ENCODE data around the gene TRAF3IP3. TPM values are rescaled to one million over a fixed set of nuclear protein-coding genes. Genes with fewer than 3 reads are reported as not detected.
"Not testable (repeated sequence)": the region's sequence is repeated elsewhere in the genome, so short reads cannot be mapped to it uniquely, and the experiment has no call there.

Gene TRAF3IP3
- total RNA-seq, 1 experiment from 2014 or later: not detected

DNA sequence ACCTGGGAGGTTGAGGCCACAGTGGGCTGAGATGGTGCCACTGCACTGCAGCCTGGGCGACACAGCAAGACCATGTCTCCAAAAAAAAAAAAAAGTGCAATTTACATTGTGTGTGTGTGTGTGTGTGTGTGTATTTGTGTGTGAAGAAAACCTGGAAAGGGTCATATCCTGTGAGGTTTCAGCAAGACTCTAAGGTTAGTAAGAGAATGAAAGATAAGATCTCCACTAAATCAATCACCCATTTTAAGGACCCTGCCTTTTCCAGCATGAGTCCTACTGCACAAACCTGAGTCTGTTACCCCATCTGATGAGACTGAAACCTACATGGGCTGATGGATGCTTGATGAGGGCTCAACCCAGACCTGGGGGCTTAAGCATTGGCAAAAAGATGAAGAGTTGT is 33.4 kb downstream of the TRAF3IP3 start:
- Histone ChIP-seq H3K4me1 (replicated peaks; ENCODE audit: insufficient read depth) (peaks cover 7% of the 10 kb centered on the region), H3K4me3 (no peak overlapping the region), H3K27ac (no peak overlapping the region), H3K79me2 (ENCODE audit: low read depth) (no peaks in the 10 kb centered on the region), H2AFZ (no peak overlapping the region), H4K20me1 (ENCODE audit: insufficient read depth) (no peaks in the 10 kb centered on the region), H3K4me2 (no peak overlapping the region), H3F3A (ENCODE audit: insufficient read depth, low read depth) (peaks cover 11% of the 10 kb centered on the region; the same call in 1 of the 2 replicates), H3K9me3 (ENCODE audit: insufficient read depth, low read depth) (peaks cover 4% of the 10 kb centered on the region; the same call in 1 of the 2 replicates), H3K27me3 (ENCODE audit: insufficient read depth, low read depth) (no peaks in the 10 kb centered on the region), H3K36me3 (ENCODE audit: low read depth) (peaks cover 39% of the 10 kb centered on the region), H3K9me2 (ENCODE audit: insufficient read depth) (no peaks in the 10 kb centered on the region)
- ChIA-PET CTCF (no interaction called here), POLR2A (ENCODE audit: unreplicated experiment) (no interaction called here)
- TF ChIP-seq EZH2 (IDR thresholded peaks at IDR 0.05; ENCODE audit: low read depth): no peak
- TF ChIP-seq, protein P1, sequence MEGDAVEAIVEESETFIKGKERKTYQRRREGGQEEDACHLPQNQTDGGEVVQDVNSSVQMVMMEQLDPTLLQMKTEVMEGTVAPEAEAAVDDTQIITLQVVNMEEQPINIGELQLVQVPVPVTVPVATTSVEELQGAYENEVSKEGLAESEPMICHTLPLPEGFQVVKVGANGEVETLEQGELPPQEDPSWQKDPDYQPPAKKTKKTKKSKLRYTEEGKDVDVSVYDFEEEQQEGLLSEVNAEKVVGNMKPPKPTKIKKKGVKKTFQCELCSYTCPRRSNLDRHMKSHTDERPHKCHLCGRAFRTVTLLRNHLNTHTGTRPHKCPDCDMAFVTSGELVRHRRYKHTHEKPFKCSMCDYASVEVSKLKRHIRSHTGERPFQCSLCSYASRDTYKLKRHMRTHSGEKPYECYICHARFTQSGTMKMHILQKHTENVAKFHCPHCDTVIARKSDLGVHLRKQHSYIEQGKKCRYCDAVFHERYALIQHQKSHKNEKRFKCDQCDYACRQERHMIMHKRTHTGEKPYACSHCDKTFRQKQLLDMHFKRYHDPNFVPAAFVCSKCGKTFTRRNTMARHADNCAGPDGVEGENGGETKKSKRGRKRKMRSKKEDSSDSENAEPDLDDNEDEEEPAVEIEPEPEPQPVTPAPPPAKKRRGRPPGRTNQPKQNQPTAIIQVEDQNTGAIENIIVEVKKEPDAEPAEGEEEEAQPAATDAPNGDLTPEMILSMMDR (conservative IDR thresholded peaks at IDR 0.05): no peak
- no peak for DNase-seq
- intact Hi-C loops (cut with micrococcal nuclease; ENCODE audit: unreplicated experiment): no loop called here
- BruUV-seq (replicated peaks): no TSS peak

DNA sequence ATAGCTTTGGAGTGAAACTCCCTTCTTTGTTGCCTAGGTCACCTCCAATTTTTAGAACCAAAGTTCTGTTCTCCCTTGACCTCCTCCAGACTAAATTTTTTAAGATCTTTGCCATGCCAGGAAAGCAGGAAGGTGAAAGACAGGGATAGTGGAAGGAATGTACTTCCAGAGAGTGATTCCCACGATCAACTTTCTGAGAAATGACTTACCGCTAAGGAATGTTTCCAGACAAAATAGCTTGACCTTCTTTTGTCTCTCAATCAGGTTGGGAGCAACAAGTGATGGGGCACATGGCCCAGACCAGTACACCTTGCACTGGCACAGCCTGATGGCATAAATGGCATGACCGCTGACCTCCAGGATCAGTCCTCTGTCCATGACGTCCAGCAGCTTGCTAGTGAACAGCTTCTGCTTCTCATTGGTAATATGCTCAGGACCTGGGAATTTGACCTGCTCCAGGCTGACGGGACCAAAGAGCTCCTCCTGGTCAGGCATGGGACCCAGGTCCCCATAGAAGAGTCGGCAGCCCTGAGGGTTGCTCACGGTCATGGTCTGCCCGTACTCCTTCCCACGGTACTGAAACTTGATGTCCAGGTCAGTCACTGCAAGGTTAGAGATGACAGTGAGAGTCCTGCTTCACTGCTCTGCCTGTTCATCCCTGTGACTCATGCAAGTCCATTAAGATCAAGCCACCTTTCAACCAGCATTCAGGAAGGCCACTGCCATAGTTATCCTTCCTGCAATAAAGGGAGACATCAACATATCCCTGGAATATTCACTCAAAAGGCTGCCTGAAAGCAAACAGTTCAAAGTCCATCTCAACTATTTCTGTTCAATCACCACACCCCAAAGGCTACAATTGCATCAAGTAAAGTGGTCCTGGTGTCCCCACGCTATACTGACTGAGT is 34.7 kb downstream of the TRAF3IP3 start:
- CTCF ChIA-PET: no interaction called here
- POLR2A ChIA-PET (ENCODE audit: unreplicated experiment): no interaction called here
- no peaks in the 10 kb centered on the region for H3K9me3 ChIP-seq (ENCODE audit: insufficient read depth, low read depth)
- peaks cover 43% of the 10 kb centered on the region for H3K36me3 ChIP-seq (ENCODE audit: low read depth)
- no TSS peak for BruUV-seq (replicated peaks)
- peaks cover 1% of the 10 kb centered on the region; the same call in 1 of the 2 replicates for H3F3A ChIP-seq (ENCODE audit: insufficient read depth, low read depth)
- H3K27ac ChIP-seq: no peak overlapping the region
- H2AFZ ChIP-seq: no peak overlapping the region
- DNase-seq: no peak
- H3K4me3 ChIP-seq: no peak overlapping the region
- H3K4me1 ChIP-seq (replicated peaks; ENCODE audit: insufficient read depth): no peaks in the 10 kb centered on the region
- intact Hi-C loops (cut with micrococcal nuclease; ENCODE audit: unreplicated experiment): no loop called here
- H4K20me1 ChIP-seq (ENCODE audit: insufficient read depth): no peaks in the 10 kb centered on the region
- no peaks in the 10 kb centered on the region for H3K9me2 ChIP-seq (ENCODE audit: insufficient read depth)
- H3K4me2 ChIP-seq: no peak overlapping the region
- TF ChIP-seq, protein P1 (conservative IDR thresholded peaks at IDR 0.05): no peak
- no peaks in the 10 kb centered on the region for H3K27me3 ChIP-seq (ENCODE audit: insufficient read depth, low read depth)
- H3K79me2 ChIP-seq (ENCODE audit: low read depth): no peaks in the 10 kb centered on the region

DNA sequence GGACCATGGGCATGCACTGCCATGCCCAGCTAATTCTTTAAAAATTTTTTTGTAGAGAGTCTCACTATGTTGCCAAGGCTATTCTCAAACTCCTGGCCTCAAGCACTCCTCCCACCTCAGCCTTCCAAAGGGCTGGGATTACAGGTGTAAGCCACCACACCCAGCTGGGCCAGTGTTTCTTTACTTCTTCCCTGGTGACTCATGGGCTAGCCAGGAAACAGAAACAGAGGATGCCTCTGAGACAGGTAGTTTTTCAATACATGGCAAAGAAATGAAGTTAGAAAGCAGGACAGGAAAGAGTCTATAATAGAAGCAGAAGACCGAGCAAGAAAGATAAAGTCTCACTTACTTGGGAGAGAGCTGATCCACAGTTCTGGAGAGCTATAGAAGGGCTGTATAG is 36.1 kb downstream of the TRAF3IP3 start:
- intact Hi-C loops (cut with micrococcal nuclease; ENCODE audit: unreplicated experiment): no loop called here
- BruUV-seq (replicated peaks): no TSS peak
- Histone ChIP-seq H3K27ac (no peak overlapping the region), H3F3A (ENCODE audit: insufficient read depth, low read depth) (no peaks in the 10 kb centered on the region), H3K4me1 (replicated peaks; ENCODE audit: insufficient read depth) (no peaks in the 10 kb centered on the region), H3K4me2 (no peak overlapping the region), H3K9me2 (ENCODE audit: insufficient read depth) (no peaks in the 10 kb centered on the region), H3K36me3 (ENCODE audit: low read depth) (peaks cover 46% of the 10 kb centered on the region), H3K4me3 (no peak overlapping the region), H3K27me3 (ENCODE audit: insufficient read depth, low read depth) (no peaks in the 10 kb centered on the region), H4K20me1 (ENCODE audit: insufficient read depth) (no peaks in the 10 kb centered on the region), H2AFZ (no peak overlapping the region), H3K9me3 (ENCODE audit: insufficient read depth, low read depth) (no peaks in the 10 kb centered on the region), H3K79me2 (ENCODE audit: low read depth) (no peaks in the 10 kb centered on the region)
- POLR2A ChIA-PET (ENCODE audit: unreplicated experiment): no interaction called here
- no peak for DNase-seq
- no peak for TF ChIP-seq EZH2 (IDR thresholded peaks at IDR 0.05; ENCODE audit: low read depth)
- TF ChIP-seq, protein P1 (conservative IDR thresholded peaks at IDR 0.05): no peak
- CTCF ChIA-PET: no interaction called here

DNA sequence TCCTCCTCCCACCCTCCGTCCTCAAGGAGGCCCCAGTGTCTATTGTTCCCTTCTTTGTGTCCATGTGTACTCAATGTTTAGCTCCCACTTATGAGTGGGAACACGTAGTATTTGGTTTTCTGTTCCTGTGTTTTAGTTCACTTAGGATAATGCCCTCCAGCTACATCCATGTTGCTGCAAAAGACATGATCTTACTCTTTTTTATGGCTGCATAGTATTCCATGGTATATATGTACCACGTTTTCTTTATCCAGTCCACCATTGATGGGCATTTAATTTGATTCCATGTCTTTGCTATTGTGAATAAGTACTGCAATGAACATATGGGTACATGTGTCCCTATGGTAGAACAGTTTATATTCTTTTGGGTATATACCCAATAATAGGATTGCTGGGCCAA is 37.9 kb downstream of the TRAF3IP3 start:
- H3K79me2 ChIP-seq (ENCODE audit: low read depth); H3K9me3 ChIP-seq (ENCODE audit: insufficient read depth, low read depth); DNase-seq; H3K27ac ChIP-seq; H3F3A ChIP-seq (ENCODE audit: insufficient read depth, low read depth); H3K9me2 ChIP-seq (ENCODE audit: insufficient read depth); H2AFZ ChIP-seq; H3K27me3 ChIP-seq (ENCODE audit: insufficient read depth, low read depth); H3K4me3 ChIP-seq; H3K4me2 ChIP-seq; CTCF ChIA-PET; BruUV-seq (replicated peaks); H3K4me1 ChIP-seq (replicated peaks; ENCODE audit: insufficient read depth); POLR2A ChIA-PET (ENCODE audit: unreplicated experiment); intact Hi-C loops (cut with micrococcal nuclease; ENCODE audit: unreplicated experiment); H4K20me1 ChIP-seq (ENCODE audit: insufficient read depth): not testable (repeated sequence)
- peaks cover 46% of the 10 kb centered on the region for H3K36me3 ChIP-seq (ENCODE audit: low read depth)
